ENCODE measurements around the gene MAD1L1. TPM values are rescaled to one million over a fixed set of nuclear protein-coding genes. Genes with fewer than 3 reads are reported as not detected.
"Not testable (repeated sequence)": the region's sequence is repeated elsewhere in the genome, so short reads cannot be mapped to it uniquely, and the experiment has no call there.

MAD1L1 gene
- total and polyA plus RNA-seq, 2 donors (not counting 3 experiments of a cell fraction or from before 2014, with no cell fraction given), result 34.1 to 42.3 TPM

DNA sequence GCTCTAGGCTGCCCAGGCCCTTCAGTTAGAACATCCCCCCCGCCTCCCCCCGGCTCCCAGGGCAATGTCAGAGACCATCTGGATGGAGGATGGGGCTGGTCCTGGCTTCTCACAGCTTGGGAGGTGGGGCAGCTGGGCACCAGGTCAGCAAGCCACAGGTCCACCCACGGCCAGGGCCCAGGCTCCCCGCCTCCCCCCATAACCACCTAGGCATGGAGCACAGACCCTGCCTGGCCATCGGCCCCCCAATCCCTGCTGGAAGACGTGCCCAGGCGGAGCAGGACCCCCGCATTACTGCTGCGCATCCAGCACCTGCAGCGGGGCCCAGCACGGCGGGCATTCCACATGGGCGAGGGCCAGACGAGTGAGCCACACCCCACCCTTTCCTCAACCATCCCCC lies 393.0 kb downstream of the MAD1L1 start:
- Histone ChIP-seq H3K4me2 (ENCODE audit: insufficient read depth, low read length) (no peak overlapping the region), H3K36me3 (ENCODE audit: control insufficient read depth in 2 of 2, extremely low read depth in 1 of 2, insufficient read depth in 2 of 2, low read length in 2 of 2) (no peaks in the 10 kb centered on the region), H3K4me3 (replicated peaks in 1 of 3; ENCODE audit: insufficient read depth in 1 of 3, low read depth in 1 of 3, low read length in 3 of 3) (no peak overlapping the region), H3K9ac (replicated peaks; ENCODE audit: extremely low read depth, insufficient read depth, low read length) (no peak overlapping the region), H3K27ac (ENCODE audit: insufficient read depth, low read depth, low read length) (no peak overlapping the region), H3K9me1 (replicated peaks; ENCODE audit: control insufficient read depth, extremely low read depth, insufficient read depth, low read length) (no peaks in the 10 kb centered on the region), H4K20me1 (replicated peaks; ENCODE audit: control insufficient read depth, extremely low read depth, insufficient read depth, low read length) (no peaks in the 10 kb centered on the region), H2AFZ (ENCODE audit: low read depth, low read length) (no peak overlapping the region), H3K79me2 (ENCODE audit: control insufficient read depth, insufficient read depth, low read length) (no peaks in the 10 kb centered on the region), H3K9me3 (replicated peaks; ENCODE audit: control insufficient read depth, insufficient read depth, low read length) (no peaks in the 10 kb centered on the region), H3K4me1 (ENCODE audit: control insufficient read depth, extremely low read depth, insufficient read depth, low read length) (no peaks in the 10 kb centered on the region), H3K27me3 (ENCODE audit: control insufficient read depth in 2 of 2, insufficient read depth in 2 of 2, low read length in 2 of 2) (no peaks in the 10 kb centered on the region)
- BruUV-seq (replicated peaks), result no TSS peak
- no peak for DNase-seq (ENCODE audit: low read depth, low spot score)
- intact Hi-C loops (cut with micrococcal nuclease) (no loop called here), dilution Hi-C loops (cut with MboI; ENCODE audit: extremely low pct_ligation_motif_present, low sequenced_read_pairs) (no loop called here)
- no peak for FAIRE-seq
- POLR2A ChIA-PET, result no interaction called here
- TF ChIP-seq GATA2 (IDR thresholded peaks at IDR 0.05; ENCODE audit: insufficient read depth, insufficient read length, low read depth, low read length) (no peak), FOS (IDR thresholded peaks at IDR 0.05; ENCODE audit: borderline replicate concordance, insufficient read depth, low read length) (no peak), JUN (IDR thresholded peaks at IDR 0.05; ENCODE audit: borderline replicate concordance, insufficient read depth, insufficient read length, low read depth) (no peak), CTCF (IDR thresholded peaks at IDR 0.05; ENCODE audit: extremely low read depth in 1 of 2, insufficient read depth in 1 of 2, low read depth in 1 of 2, low read length in 2 of 2) (no peak), MYC (IDR thresholded peaks at IDR 0.05; ENCODE audit: low read depth, low read length) (no peak), MAX (IDR thresholded peaks at IDR 0.05; ENCODE audit: insufficient read depth, insufficient read length) (no peak), POLR2A (IDR thresholded peaks at IDR 0.05; ENCODE audit: low read depth, low read length) (no peak), POLR2AphosphoS5 (IDR thresholded peaks at IDR 0.05; ENCODE audit: insufficient read depth, low read depth, low read length) (no peak), EZH2 (IDR thresholded peaks at IDR 0.05; ENCODE audit: borderline replicate concordance, low read depth, low read length, severe bottlenecking) (no peak)
- CTCF ChIA-PET, result no interaction called here

DNA sequence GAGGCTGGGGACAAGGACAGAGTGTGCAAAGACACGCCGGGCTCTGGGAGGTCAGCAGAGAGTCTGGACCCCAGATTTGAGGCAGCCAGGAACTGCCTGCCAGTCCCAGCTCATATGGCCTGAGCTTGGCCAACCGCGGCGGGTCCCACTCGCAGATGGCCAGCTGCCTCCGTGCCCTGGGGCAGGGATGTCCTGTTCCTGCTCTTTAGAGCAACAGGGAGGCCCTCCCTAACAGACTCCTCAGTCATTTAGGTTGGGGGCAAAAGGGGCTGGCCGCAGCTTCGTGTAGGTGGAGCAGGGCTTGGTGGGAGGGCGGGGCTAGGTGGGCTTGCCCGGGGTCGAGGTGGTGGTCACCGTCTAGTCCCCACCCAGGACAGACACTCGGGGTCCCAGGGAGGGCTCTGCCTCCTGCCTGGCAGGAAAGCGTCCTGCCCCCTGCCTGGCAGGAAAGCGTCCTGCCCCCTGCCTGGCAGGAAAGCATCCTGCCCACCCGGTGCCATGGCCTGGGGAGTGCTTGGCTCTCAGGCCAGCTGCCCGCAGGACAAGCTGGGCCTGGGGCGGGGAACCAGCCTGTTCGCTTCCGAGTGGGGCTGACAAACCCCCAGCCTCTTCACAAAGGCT lies 393.7 kb downstream of the MAD1L1 start:
- BruUV-seq (replicated peaks); CTCF ChIA-PET; dilution Hi-C loops (cut with MboI; ENCODE audit: extremely low pct_ligation_motif_present, low sequenced_read_pairs); H3K36me3 ChIP-seq (ENCODE audit: control insufficient read depth in 2 of 2, extremely low read depth in 1 of 2, insufficient read depth in 2 of 2, low read length in 2 of 2); H3K9me1 ChIP-seq (replicated peaks; ENCODE audit: control insufficient read depth, extremely low read depth, insufficient read depth, low read length); intact Hi-C loops (cut with micrococcal nuclease); FAIRE-seq; H2AFZ ChIP-seq (ENCODE audit: low read depth, low read length); DNase-seq (ENCODE audit: low read depth, low spot score); POLR2A ChIA-PET; H3K4me3 ChIP-seq (replicated peaks in 1 of 3; ENCODE audit: insufficient read depth in 1 of 3, low read depth in 1 of 3, low read length in 3 of 3); H3K79me2 ChIP-seq (ENCODE audit: control insufficient read depth, insufficient read depth, low read length); H4K20me1 ChIP-seq (replicated peaks; ENCODE audit: control insufficient read depth, extremely low read depth, insufficient read depth, low read length); H3K9me3 ChIP-seq (replicated peaks; ENCODE audit: control insufficient read depth, insufficient read depth, low read length); H3K4me1 ChIP-seq (ENCODE audit: control insufficient read depth, extremely low read depth, insufficient read depth, low read length); H3K4me2 ChIP-seq (ENCODE audit: insufficient read depth, low read length); H3K27me3 ChIP-seq (ENCODE audit: control insufficient read depth in 2 of 2, insufficient read depth in 2 of 2, low read length in 2 of 2); H3K9ac ChIP-seq (replicated peaks; ENCODE audit: extremely low read depth, insufficient read depth, low read length); H3K27ac ChIP-seq (ENCODE audit: insufficient read depth, low read depth, low read length): not testable (repeated sequence)

DNA sequence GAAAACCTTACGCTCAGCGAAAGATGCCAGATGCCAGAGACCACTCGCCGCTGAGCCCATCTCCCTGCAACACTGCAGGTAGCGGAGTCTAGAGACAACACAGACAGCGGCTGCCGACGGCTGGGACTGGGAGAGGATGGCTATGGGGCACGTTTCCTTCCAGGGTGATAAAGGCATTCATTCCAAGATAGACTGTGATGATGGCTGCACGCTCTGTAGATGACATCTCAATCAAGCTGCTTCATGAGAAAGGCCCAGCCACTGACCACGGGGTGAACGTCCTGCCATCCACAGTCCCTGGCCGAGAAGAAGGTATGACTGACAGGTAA lies 394.2 kb downstream of the MAD1L1 start:
- H3K36me3 ChIP-seq (ENCODE audit: control insufficient read depth in 2 of 2, extremely low read depth in 1 of 2, insufficient read depth in 2 of 2, low read length in 2 of 2); DNase-seq (ENCODE audit: low read depth, low spot score); H3K4me3 ChIP-seq (replicated peaks in 1 of 3; ENCODE audit: insufficient read depth in 1 of 3, low read depth in 1 of 3, low read length in 3 of 3); BruUV-seq (replicated peaks); FAIRE-seq; H3K4me2 ChIP-seq (ENCODE audit: insufficient read depth, low read length); POLR2A ChIA-PET; intact Hi-C loops (cut with micrococcal nuclease); H3K9ac ChIP-seq (replicated peaks; ENCODE audit: extremely low read depth, insufficient read depth, low read length); H3K27me3 ChIP-seq (ENCODE audit: control insufficient read depth in 2 of 2, insufficient read depth in 2 of 2, low read length in 2 of 2); H3K79me2 ChIP-seq (ENCODE audit: control insufficient read depth, insufficient read depth, low read length); CTCF ChIA-PET; H3K27ac ChIP-seq (ENCODE audit: insufficient read depth, low read depth, low read length); H4K20me1 ChIP-seq (replicated peaks; ENCODE audit: control insufficient read depth, extremely low read depth, insufficient read depth, low read length); dilution Hi-C loops (cut with MboI; ENCODE audit: extremely low pct_ligation_motif_present, low sequenced_read_pairs); H3K4me1 ChIP-seq (ENCODE audit: control insufficient read depth, extremely low read depth, insufficient read depth, low read length); H3K9me1 ChIP-seq (replicated peaks; ENCODE audit: control insufficient read depth, extremely low read depth, insufficient read depth, low read length); H2AFZ ChIP-seq (ENCODE audit: low read depth, low read length); H3K9me3 ChIP-seq (replicated peaks; ENCODE audit: control insufficient read depth, insufficient read depth, low read length): not testable (repeated sequence)
